Adrenal gland (tissue), 12 donors: Measurements from ENCODE around the gene CTNND2. TPM values are rescaled to one million over a fixed set of nuclear protein-coding genes. Genes with fewer than 3 reads are reported as not detected.

ENCODE experiments used
- DNase-seq, 7 donors: peaks; one replicate each; pipeline ENCODE4 v3.0.0-alpha.2; 2019 to 2020
- H3K27ac ChIP-seq, 5 donors: fragments of 200-600 bp; sonication (generic) in 4 of 5; 1 replicate in 3 of 5; 2 replicates in 2 of 5; pipeline versions ENCODE4 v1.5.1 to v1.8.0; 2016 to 2020; ENCODE audit warnings: mild to moderate bottlenecking in 1 of 5
- H3K27me3 ChIP-seq: fragments of 200-600 bp; 2 replicates; pipeline ENCODE4 v1.8.0; 2021
- H3K36me3 ChIP-seq, 2 donors: fragments of 200-600 bp; replicated peaks in 1 of 2; 1 replicate in 1 of 2; 2 replicates in 1 of 2; pipeline versions ENCODE4 v1.5.1 to v1.8.0; 2018 to 2022
- H3K4me1 ChIP-seq, 2 donors: fragments of 200-600 bp; replicated peaks in 1 of 2; 1 replicate in 1 of 2; 2 replicates in 1 of 2; pipeline versions ENCODE4 v1.5.1 to v1.8.0; 2018 to 2021
- H3K4me3 ChIP-seq, 4 donors: fragments of 200-600 bp; sonication (generic) in 3 of 4; one replicate each; pipeline ENCODE4 v1.5.1; 2016 to 2018
- H3K9me3 ChIP-seq, 3 donors: fragments of 200-600 bp; sonication (generic) in 1 of 3; replicated peaks in 1 of 3; 1 replicate in 2 of 3; 2 replicates in 1 of 3; pipeline versions ENCODE4 v1.5.1 to v1.8.0; 2016 to 2021
- POLR2A ChIP-seq, 2 donors: fragments of 450-650 bp; IDR thresholded peaks; one replicate each; pipeline ENCODE4 v1.6.1; 2017; ENCODE audit warnings: antibody characterized with exemption in 2 of 2, mild to moderate bottlenecking in 2 of 2, moderate library complexity in 1 of 2
- WGBS, 4 donors: extraction: QIAGEN DNeasy Blood & Tissue Kit in 2 of 4; methylation state at CpG; one replicate each; pipeline versions ENCODE4 v1.1.5 to v1.1.7; 2013 to 2017; 5-methylcytosine and 5-hydroxymethylcytosine counted together
- intact Hi-C, 2 donors: fragments of 100-400 bp; cut with DNase I; formaldehyde crosslinking; loops; one replicate each; pipeline versions ENCODE4 v1.14.1 to v1.15.0; 2022 to 2023
- polyA plus RNA-seq, 3 donors: library from polyadenylated mRNA; stranded (reverse); fragments of 200-250 nt in 2 of 3; fragments of 350-450 nt in 1 of 3; fragmentation: Illumina TruSeq in 1 of 3; extraction: RNeasy Lipid Tissue Mini Kit (QIAGEN cat#74804) in 1 of 3; gene quantifications; one replicate each; pipeline ENCODE4 v1.2.3, GENCODE V29; 2013 to 2014
- total RNA-seq, 9 donors: library from RNA; depleted of rRNA in 4 of 9; stranded (reverse); fragments of >200 nt in 4 of 9; fragments of 120-200 nt in 1 of 9; fragmentation: NEBNext Ultra II Directional in 1 of 9; extraction: Animal tissue kit (Norgen Biotek cat#: 25700) in 1 of 9; gene quantifications; one replicate each; pipeline versions ENCODE4 v1.1.0 to v1.2.4, GENCODE V29; 2013 to 2023
- TF ChIP-seq, protein P1 (sequence below), 6 experiments: fragments of 450-650 bp in 4 of 6; fragments of 200-600 bp in 2 of 6; sonication (generic) in 1 of 6; IDR thresholded peaks; 1 replicate in 5 of 6; 2 replicates in 1 of 6; pipeline versions ENCODE4 v1.5.1 to v1.8.0; 2016 to 2021; ENCODE audit warnings: antibody characterized with exemption in 6 of 6, mild to moderate bottlenecking in 2 of 6, moderate library complexity in 1 of 6
- donor health status: healthy with polysubstance abuse.
- donor health status: Bipolar disorder and iron deficiency.
- donor health status: DM: yes; HTN: yes; CAD: no.
- donor health status: DM: no; HTN: no; CAD: no.
- donor health status: DM: no; HTN: no; CAD: no.
- donor health status: DM: yes; HTN: yes; CAD: no.

CTNND2 gene
- total and polyA plus RNA-seq, 12 donors: 0.34 to 4.2 (median 1.1) TPM; not detected in 1

- Histone ChIP-seq H3K9me3 (no peaks in the 10 kb centered on the region), H3K4me1 (no peaks in the 10 kb centered on the region), H3K27ac (no peak overlapping the region), H3K27me3 (no peaks in the 10 kb centered on the region), H3K36me3 (no peaks in the 10 kb centered on the region), H3K4me3 (no peak overlapping the region)
- TF ChIP-seq, protein P1, sequence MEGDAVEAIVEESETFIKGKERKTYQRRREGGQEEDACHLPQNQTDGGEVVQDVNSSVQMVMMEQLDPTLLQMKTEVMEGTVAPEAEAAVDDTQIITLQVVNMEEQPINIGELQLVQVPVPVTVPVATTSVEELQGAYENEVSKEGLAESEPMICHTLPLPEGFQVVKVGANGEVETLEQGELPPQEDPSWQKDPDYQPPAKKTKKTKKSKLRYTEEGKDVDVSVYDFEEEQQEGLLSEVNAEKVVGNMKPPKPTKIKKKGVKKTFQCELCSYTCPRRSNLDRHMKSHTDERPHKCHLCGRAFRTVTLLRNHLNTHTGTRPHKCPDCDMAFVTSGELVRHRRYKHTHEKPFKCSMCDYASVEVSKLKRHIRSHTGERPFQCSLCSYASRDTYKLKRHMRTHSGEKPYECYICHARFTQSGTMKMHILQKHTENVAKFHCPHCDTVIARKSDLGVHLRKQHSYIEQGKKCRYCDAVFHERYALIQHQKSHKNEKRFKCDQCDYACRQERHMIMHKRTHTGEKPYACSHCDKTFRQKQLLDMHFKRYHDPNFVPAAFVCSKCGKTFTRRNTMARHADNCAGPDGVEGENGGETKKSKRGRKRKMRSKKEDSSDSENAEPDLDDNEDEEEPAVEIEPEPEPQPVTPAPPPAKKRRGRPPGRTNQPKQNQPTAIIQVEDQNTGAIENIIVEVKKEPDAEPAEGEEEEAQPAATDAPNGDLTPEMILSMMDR (IDR thresholded peaks at IDR 0.05): no peak
- TF ChIP-seq POLR2A (IDR thresholded peaks at IDR 0.05): no peak
- WGBS, 4 donors: 64 to 71% (median 68%) methylated on average over 7 of the region's 7 CpGs
- intact Hi-C loops: no loop called here
- DNase-seq: no peak
These were observed 857.2 kb downstream of the CTNND2 start for GRCh38 chr5:11047030-11047429.

DNA sequence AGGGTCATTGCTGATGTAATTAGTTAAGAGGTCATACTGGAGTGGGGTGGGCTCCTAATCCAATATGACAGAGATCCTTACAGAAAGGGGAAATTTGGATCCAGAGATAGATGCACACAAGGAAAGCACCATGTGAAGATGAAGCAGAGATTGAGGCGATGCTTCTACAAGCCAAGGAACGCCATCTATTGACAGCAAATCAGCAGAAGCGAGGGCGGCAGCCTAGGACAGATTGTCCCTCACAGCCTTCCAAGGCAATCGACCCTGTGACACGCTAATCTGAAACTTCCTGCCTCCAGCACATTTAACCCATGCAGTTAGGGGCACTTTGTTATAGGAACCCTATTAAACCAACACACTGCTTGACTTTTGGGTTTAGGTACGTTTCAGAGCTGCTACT is 858.1 kb downstream of the CTNND2 start:
- Histone ChIP-seq H3K9me3 (no peaks in the 10 kb centered on the region), H3K27me3 (no peaks in the 10 kb centered on the region), H3K36me3 (no peaks in the 10 kb centered on the region), H3K4me1 (no peaks in the 10 kb centered on the region), H3K4me3 (no peak overlapping the region), H3K27ac (no peak overlapping the region)
- intact Hi-C loops: no loop called here
- peak in 2 of 7 donors; percentile 4 to 17 for DNase-seq
- 44 to 55% (median 51%) methylated on average over 7 of the region's 7 CpGs for WGBS, 4 donors
- TF ChIP-seq, protein P1 (IDR thresholded peaks at IDR 0.05): no peak
- no peak for TF ChIP-seq POLR2A (IDR thresholded peaks at IDR 0.05)

- 67 to 81% (median 74%) methylated on average over 3 of the region's 3 CpGs for WGBS, 4 donors
- Histone ChIP-seq H3K4me3 (no peak overlapping the region), H3K27me3 (no peaks in the 10 kb centered on the region), H3K27ac (no peak overlapping the region), H3K36me3 (no peaks in the 10 kb centered on the region), H3K9me3 (no peaks in the 10 kb centered on the region), H3K4me1 (no peaks in the 10 kb centered on the region)
- intact Hi-C loops: no loop called here
- TF ChIP-seq POLR2A (IDR thresholded peaks at IDR 0.05): no peak
- TF ChIP-seq, protein P1 (IDR thresholded peaks at IDR 0.05): no peak
- DNase-seq: no peak
These were observed 858.8 kb downstream of the CTNND2 start for GRCh38 chr5:11045411-11045810.

DNA sequence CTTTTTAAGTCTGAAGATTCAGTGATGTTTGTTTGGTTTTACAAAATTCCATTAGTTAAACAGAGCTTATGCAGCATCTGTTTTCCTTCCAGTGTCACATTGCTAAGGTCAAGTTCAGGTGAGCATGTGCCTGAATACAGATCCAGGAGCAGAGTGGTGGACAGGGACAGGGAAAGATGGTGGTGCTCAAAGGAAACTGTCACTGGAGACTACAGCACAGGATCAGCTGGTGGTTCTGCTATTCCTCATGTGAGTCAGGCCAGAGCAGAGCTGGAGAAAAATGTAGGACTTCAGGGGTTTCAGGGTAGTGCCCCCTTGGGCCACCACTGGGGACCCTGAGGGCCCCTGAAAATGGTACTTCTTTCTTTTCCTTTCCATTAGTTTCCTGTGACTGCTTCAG is 859.7 kb downstream of the CTNND2 start:
- no peak overlapping the region for H3K4me3 ChIP-seq
- intact Hi-C loops: no loop called here
- H3K27ac ChIP-seq: no peak overlapping the region
- DNase-seq: no peak
- no peaks in the 10 kb centered on the region for H3K4me1 ChIP-seq
- no peaks in the 10 kb centered on the region for H3K9me3 ChIP-seq
- no peaks in the 10 kb centered on the region for H3K27me3 ChIP-seq
- TF ChIP-seq, protein P1 (IDR thresholded peaks at IDR 0.05): no peak
- TF ChIP-seq POLR2A (IDR thresholded peaks at IDR 0.05): no peak
- no peaks in the 10 kb centered on the region for H3K36me3 ChIP-seq
